Stimulated activated CD8-positive, alpha-beta memory T cell treated with anti-CD3 and anti-CD28 coated beads, Interleukin-12 subunit alpha, Interleukin-12 subunit beta, amount 100 ng/mL, for 4 hours (primary cell): Measurements from ENCODE around the gene GH1.
"Not testable (repeated sequence)": the region's sequence is repeated elsewhere in the genome, so short reads cannot be mapped to it uniquely, and the experiment has no call there.

Source experiments
- DNase-seq: peaks from one replicate; pipeline ENCODE4 v3.0.0-alpha.2; 2020; ENCODE audit warnings: low read depth

The GH1 gene

DNA sequence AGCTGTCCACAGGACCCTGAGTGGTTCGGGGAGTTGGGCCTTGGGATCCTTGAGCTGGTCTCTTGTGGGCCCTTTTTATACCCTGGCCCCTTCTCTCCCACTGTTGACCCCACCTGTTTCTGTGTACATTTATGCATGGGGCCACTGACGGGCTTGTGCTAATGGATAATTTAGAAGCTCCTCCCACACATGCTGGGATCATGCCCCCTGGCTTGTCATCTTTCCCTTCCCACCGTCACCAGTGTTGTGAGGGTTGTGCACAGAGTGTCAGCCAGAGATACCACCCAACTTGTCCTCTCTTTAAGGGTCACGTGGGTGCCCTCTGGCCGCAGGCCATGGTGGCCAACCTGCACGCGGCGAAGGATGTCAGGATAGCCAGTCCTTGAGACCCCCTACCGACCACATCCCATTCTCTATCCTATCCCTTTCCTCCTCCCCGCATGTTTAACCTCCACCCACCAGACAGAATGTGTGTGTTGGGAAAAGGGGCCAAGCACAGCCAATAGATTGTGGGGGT, at the start of gene GH1:
Gene GH1, minus strand, starts transcription at position 51 of the 517 bp plus-strand sequence. CDS start 63 bp downstream, outside the sequence.
- not testable (repeated sequence) for DNase-seq

DNA sequence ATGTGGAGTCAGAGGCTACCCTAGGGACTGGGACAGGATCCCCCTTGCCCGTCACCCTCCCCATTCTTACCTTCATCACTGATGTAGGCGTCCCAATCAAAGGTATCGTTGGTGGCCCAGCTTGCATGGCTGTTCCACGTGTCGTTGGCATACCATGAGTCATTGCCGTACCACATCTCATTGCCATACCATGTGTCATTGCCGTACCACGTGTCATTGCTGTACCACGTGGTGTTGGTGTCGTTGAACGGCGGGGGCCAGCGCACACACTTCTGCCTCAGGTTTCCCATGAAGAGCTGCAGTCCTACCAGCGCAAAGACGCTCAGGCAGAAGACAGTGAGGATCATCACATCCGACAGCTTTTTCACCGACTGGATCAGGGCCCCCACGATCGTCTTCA, 49.3 kb upstream of the GH1 start:
- DNase-seq, result no peak

DNA sequence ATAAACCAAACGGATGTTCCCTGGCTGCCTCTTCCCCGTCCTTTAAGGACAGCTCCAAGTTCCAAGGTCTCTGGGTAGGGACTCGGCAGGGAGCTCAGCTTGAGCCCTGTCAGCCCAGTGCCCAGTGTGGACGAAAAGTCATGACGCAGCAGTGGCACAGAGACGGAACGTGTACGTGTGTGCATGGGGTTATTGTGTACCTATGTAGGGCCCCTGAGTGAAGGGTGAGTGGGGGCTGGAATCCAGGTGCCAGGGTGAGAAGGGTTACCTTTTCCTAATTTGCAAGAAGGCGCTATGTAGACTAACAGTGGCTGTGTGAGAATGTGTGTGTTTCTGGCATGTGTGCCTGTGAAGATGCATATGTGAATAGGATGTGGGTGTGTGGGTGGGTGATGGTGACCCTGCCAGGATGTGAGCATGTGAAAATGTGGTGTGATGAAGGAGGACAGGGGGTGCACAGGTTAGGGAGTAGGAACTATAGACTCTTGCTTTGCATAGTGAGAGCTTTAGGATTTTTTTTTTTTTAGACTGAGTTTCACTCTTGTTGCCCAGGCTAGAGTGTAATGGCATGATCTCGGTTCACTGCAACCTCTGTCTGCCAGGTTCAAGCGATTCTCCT, 48.1 kb upstream of the GH1 start:
- DNase-seq, result no peak

DNA sequence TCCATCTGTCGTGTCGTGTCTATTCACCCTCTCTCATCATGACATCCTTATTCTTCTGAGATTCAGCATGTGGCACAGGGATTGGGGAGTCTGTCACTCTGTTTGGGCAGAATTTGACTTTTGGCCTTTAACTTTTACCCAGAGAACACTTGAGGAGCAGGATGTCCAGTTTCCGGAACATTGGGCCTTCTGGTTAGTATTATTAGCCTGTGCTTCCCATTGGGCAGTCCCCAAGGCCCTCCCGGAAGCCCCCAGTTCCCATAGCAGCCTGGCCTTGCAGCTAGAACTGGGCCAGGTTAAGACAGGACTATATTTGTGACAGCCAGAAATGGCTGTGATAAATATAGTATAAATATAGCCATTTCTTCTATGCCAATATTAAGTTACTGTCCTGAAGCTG, 44.5 kb upstream of the GH1 start:
- no peak for DNase-seq

DNA sequence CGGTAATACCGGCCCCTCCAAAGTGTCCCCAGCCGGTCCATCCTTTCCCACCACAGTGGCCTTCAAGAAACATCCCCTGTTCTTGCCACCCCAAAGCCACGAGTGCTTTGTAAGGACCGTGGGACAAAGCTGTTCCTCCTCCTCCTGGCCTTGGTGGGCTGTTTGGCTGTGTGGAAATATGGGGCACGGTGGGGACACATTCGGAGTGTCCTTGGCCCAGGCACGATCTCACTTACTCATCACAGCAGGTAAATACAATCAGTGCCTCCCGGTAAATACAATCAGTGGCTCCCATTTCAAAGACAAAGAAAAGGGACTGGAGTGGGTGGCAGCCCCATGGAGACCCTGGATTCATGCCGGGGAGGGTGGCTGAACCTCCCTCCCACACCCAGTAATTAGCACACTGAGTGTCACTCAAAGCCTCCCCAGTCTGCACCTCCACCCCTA, 43.7 kb upstream of the GH1 start:
- no peak for DNase-seq

DNA sequence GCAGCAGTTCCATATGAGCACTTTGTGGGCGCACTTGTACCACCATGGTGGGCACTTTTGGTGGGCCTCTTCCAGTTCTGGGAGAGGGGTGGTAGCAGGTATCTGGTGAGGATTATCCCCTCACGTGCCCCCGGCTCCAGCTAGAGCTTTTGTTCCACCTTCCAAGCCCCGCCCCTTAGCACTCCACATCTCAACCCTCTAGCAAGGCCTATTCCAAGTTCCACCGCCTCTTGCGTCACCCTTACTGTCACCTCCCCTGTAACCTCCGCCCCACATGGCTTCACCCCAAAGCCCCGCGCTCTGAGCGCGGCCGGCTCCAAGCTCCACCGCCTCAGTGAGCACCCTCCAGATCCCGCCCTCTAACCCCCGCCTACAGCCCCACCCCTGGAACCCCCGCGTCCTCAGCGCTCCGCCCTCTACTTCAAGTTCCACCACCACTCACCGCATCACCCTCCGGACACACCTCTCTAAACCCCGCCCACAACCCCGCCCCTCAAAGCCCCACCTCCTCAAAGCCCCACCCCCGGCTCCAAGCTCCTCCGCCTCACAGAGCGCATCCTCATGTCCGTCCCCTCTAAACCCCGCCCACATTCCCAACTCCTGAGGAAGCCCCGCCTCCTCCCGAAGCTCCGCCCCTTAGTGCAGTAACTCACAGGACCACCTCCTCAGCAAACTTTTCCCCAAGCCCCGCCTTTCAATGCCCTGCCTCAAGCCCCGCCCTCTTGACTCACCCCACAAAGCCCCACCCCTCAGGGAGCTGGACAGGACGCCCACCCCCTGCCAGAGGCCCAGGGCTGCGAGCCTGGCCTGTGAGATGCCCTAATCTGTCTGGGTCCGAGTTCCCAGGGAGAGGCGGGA, 42.9 kb upstream of the GH1 start:
- no peak for DNase-seq

DNA sequence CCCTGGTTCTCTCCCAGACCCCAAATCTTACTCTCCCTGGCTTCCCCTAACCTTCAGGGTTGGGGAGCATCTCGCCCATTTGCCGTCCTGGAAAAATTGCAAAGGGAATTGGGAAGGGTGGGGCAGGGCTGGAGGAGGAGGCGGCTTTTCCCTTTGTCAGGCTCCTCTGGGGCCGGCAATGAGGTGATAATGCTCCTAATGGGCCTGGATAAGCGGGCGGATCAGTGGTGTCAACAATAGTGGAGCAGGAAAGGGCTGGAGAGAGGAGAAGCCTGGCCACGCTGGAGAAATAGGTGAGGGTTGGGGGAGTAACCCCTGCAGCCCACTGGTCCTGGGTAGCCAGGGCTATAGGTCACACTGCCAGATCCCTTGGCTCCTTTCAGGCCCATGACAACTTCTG, 41.8 kb upstream of the GH1 start:
- DNase-seq, result no peak

DNA sequence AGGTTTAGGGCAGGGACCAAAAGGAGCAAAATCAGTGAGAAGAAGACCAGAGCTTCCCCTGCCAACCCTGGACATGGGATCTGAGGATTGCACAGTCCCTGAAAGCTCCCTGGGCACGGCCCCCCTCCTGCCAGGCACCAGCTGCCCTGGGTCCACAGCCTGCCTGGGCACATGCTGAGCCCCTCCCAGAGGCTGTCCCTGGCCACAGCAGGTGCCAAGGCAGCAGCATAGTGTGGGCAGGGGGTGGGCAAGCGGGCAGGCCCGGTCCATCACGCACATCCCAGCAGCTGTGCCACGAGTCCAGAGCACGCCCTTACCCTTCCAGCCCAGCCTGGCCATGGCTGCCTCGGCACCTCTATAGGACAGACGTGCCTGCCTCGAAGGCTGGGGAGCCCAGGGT, 41.4 kb upstream of the GH1 start:
- DNase-seq, result no peak

DNA sequence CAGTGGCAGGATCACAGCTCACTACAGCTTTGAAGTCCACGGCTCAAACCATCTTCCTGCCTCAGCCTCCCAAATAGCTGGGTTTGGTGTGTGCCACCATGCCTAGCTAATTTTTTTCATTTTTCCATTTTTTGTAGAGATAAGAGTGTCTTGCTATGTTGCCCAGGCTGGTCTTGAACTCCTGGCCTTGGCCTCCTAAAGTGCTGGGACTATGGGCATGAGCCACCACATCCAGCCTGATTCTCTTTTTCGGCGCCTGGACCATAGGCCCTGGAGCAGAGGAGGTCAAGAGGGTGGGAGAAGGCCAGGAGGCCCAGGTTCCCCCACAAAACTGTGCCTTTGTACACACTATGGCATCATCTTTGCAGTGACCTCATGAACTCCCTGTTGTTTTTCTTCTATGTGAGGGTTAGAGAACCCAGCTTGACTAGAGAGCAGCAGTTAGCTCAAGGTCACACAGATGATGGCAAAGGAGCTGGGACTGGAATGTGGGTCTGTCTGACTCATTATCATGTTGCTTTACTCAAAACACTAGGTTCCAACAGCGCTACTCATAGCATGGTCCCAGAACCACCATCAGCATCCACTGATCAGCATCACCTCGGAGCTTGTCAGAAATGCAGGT, 37.8 kb upstream of the GH1 start:
- DNase-seq, result no peak

DNA sequence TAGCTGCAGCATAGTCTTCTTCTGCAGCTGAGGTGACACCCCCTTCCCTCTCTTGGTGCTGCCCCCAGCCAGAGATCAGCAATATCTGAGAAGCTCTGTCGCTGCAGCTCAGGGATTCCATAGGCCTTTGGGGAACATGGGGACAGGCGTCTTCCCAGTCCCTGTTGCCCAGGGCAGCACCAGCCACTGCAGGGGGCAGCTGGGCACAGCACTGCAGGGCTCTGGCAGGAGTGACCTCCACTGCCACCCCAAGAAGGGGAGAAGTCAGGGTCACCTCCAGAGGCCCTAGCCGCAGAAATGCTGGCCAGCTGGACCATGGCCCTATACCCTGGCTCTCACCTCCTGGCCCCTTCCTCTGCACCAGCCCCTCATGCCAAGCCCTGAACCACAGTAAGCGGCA, 37.2 kb upstream of the GH1 start:
- no peak for DNase-seq

DNA sequence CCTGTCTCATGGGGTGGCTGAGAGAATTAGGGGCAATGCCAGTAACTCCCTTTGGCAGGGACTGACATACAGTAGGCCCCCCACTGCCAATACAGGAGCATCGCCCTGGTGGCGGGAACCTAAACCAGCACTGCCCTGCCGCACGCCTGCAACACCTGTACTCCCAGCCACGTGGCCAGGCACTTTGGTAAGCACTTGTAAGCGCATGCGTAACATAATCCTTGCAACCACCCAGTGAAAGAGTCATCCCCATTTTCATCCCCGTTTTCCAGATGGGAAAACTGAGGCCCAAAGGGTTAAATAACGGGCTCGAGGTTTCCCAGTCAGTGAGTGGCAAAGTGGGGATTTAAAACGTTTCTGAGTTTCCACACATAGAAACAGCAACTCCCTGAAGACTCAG, 36.6 kb upstream of the GH1 start:
- DNase-seq, result no peak

DNA sequence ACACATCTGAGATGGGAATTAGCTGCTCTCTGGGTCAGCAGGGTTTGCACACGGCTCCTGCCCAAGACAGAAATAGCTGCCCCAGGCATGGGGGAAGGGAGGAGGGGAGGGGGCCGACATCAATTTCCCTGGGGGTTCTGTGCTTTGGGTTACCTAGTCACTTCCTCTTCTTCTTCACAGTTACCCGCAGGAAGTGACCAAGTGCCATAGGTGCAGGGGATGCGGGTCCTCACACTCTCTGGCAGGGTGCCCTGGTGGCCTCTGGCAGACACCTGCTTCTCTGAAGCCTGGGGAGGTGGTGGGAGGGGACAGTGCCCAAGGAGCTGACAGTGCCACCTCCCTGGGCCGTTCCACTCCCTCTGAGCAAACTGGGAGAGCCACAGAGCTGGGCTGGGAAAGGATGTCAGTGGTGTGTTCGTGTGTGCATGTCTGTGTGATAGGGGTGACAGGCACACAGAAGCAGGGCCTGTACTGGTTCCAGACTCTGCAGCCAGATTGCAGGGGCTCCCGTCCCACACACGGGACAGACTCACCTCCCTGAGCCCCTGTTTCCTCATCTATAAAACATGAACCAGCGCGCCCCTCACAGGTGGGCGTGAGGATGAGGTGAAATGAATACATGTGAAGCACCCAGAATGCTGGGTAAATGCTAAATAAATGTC, 35.9 kb upstream of the GH1 start:
- no peak for DNase-seq

DNA sequence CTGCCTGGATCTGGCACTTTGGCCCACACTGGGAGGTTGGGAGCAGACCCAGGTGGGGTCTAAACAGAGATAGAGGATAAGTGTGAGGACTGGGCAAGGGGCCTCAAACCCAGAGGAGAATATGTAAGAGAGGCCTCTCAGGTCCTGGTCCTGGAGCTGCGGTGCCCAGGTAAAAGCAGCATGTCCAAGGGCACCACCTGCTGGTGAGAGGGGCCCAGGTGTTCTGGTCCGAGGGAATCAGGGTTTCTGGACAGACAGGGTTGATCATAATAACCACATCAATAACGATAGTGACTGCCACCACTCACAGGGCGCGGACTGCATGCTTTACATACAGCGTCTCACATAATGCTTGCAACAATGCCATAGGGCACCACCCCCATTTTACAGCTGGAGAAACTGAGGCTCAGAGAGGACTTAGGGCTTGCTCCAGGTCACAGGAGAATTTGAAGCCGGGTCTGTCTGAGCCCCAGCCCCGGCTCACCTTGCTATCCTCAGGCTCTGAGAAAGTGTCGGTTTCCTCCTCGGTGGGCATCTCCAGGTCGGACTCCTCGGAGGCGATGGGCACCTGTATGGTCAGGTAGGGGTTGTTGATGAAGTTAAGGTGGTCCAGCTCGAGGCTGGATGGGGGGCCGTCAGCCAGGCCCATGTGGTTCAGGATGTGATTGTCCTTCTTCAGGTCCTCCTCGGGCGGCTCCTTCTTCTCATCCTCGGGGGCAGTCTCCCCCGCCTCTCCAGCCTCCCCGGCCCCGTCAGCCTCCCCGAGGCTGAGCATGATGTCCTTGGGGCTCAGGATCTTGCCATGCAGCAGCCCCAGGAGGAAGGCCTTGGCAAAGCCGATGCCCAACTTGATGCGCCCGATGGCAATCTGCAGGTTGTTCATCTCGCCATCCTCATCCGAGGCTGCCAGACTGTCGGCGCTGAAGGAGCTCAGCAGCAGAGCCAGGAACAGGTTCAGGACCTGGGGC, 32.6 kb upstream of the GH1 start:
- DNase-seq, result no peak

DNA sequence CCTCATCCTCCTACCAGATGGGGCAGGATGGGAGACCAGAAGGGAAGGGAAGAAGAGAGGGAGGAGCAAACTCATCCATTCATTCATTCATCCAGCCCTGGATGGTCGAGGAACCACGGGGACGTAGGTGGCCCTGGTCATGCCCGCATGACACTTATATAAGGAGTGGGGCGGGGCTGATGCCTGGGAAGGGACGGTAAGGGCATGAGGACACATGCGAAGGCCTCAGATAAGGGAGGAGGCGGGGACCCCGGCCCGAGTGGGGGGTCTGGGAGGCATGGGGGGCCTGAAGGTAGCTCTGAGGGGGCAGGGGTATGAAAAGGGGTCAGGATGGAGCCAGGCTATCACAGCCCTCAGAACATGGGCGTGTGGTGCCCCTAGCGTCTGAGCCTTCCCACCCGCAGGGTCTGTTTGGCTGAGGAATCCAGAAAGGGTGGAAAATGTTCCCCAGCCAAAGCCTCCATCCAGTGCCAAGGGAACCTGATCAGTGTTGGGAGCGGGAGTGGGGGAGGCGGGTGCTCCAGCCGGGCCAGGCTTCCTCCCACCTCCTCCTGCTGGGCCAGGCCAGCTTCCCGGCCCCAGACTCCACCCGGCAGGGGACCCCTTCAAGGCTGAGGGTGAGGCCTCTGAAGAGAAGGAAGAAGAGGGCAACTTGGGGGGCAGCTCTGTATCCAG, 31.1 kb upstream of the GH1 start:
- DNase-seq, result no peak

DNA sequence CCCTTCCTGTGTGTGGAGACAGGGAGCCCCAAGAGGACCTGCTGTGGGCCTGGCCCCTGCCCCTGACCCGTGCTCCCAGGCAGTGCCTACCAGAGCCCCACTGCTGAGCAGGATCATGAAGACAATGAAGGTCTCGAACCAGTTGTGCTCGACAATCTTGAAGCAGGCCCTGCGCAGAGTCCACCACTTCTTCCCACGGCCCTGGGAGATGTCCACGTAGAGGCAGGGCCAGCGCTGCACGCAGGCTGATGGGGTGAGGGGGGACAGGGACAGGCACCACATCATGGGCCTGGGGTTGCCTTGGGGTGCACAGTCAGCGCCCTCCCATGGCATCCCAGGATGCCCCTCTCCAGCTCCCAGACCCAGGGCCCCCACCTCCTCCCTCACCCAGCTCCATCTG, 29.9 kb upstream of the GH1 start:
- DNase-seq, result no peak

DNA sequence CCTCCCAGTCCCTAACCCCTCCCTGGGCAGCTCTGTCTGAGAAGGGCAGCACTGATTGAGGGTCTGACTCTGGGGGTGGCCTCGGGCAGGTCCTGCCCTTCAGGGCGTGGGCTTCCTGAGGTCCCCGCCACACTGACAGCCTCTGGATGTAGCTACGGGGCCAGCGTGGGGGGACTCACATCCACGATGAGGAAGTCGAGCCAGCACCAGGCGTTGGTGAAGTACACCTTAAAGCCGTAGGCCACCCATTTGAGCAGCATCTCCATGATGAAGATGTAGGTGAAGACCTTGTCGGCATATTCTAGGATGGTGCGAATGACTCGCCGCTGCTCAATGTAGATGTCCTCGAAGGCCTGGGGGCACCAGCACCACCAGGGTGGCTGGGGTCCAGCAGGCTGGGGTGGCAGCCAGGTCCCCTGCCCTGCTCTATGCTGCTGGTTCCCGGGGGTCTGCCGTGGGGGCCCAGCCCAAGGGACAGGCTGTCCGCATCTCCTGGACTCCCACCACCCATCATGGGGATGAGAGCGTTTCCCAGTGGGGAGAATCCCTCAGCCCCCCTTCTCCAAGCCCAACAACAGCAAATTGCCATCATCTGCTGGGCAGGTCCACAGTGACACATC, 29.2 kb upstream of the GH1 start:
- no peak for DNase-seq

DNA sequence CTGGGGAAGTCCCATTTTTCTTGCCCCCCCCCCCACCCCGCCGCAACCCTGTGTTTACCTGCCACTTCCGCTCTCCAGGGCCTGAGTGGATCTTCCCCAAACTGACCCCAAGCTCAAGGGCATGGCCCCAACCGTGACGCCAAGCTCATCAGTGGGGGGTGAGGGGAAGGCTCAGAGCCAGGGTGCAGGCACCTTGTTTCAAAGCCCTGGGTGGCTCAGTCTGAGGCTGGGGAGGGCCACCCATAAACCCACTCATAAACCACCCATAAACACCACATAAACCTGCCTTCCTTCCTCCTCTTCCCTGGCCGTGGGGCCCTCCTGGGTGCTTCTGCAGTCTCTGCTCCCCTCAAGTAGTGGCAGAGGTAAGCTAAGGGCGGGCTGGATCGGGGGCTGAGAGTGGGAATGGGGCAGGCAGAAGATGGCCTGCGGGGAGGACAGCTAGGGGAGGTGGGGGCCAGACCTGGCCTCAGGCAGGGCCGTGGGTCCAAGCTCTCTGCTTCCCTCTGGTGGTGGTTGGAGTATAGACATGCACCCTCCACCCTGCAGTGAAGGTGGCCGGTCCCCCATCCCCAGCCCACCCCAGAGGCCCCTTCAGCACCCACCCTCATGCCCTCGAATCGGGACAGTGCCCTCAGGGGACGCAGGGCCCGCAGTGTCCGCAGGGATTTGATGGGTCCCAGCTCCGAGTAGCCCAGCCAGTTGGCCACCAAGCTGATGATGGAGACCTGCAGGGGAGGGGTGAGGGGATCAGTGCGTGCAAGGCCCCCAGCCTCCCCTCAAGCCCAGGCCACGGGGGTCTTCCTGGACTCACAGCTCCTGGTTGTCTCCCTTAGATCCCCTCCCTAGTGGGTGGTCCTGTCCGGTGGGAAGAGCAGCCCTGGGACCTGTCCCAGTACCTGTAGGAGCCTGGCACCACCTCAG, 28.1 kb upstream of the GH1 start:
- DNase-seq, result no peak

DNA sequence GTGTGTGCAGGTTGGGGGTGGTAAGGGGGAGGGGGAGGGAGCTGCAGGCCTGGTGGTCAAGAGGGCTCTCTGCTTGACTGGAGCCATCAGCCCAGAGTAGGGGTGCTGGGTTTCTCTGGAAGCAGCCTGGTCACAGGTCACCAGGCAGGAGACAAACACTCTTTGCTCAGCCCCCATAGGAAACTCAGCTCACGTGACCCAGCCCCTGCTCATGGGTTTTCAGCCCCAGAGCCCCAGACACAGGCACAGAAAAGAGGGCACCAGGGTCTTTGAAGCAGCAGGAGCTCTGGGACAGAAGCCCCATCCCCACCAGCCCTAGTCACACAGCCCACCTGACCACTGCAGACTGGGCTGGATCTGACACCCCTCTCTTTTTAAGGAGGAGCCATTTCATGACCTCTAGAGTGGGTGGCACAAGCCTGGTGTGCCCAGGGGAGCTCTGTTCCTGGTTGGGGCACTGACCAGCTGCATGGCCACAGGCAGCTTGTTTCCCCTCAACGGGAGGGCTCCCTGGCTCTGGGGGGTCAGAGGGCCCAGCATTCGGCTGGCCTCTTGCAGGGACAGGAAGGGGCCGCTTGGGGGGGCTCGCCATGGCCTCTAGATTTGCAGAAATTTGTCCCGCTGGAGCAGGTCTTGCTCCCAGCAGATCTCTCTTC, 27.3 kb upstream of the GH1 start:
- DNase-seq, result no peak
